Colonic mucosa (tissue), 4 donors: ENCODE results near the gene PNMA6E. TPM values are rescaled to one million over a fixed set of nuclear protein-coding genes. Genes with fewer than 3 reads are reported as not detected.

Experiments
- DNase-seq: peaks from one replicate; pipeline ENCODE4 v3.0.0-alpha.2; 2020
- H3K27ac ChIP-seq: fragments of 200-600 bp; one replicate; pipeline ENCODE4 v1.8.0; 2021
- H3K27me3 ChIP-seq: fragments of 200-600 bp; one replicate; pipeline ENCODE4 v1.8.0; 2021
- H3K36me3 ChIP-seq: fragments of 200-600 bp; one replicate; pipeline ENCODE4 v1.8.0; 2021
- H3K4me1 ChIP-seq: fragments of 200-600 bp; one replicate; pipeline ENCODE4 v1.8.0; 2021; ENCODE audit warnings: mild to moderate bottlenecking
- H3K4me3 ChIP-seq: fragments of 200-600 bp; one replicate; pipeline ENCODE4 v1.8.0; 2021
- H3K9ac ChIP-seq, 2 donors: one replicate each; pipeline ENCODE4 v1.7.0; 2013; ENCODE audit warnings: control low read depth in 2 of 2, low read depth in 2 of 2, low read length in 2 of 2
- H3K9me3 ChIP-seq: fragments of 200-600 bp; one replicate; pipeline ENCODE4 v1.8.0; 2021
- intact Hi-C: fragments of 100-400 bp; cut with DNase I; formaldehyde crosslinking; loops from one replicate; pipeline ENCODE4 v1.14.1; 2022
- total RNA-seq, 2 donors: library from RNA; stranded (reverse); fragmentation: NEBNext Ultra II Directional in 1 of 2; extraction: Animal tissue kit (Norgen Biotek cat#: 25700) in 1 of 2; gene quantifications; one replicate each; pipeline ENCODE4 v1.2.1, GENCODE V29; 2021
- TF ChIP-seq, protein P1 (sequence below): fragments of 200-600 bp; IDR thresholded peaks from one replicate; pipeline ENCODE4 v1.8.0; 2022; ENCODE audit warnings: antibody characterized with exemption, mild to moderate bottlenecking
- donor health status: healthy.
- donor health status: DM: no; HTN: no; CAD: no.
- donor health status: DM: no; HTN: no; CAD: no.

PNMA6E gene
- total RNA-seq, 2 donors from 2014 or later = not detected

DNA sequence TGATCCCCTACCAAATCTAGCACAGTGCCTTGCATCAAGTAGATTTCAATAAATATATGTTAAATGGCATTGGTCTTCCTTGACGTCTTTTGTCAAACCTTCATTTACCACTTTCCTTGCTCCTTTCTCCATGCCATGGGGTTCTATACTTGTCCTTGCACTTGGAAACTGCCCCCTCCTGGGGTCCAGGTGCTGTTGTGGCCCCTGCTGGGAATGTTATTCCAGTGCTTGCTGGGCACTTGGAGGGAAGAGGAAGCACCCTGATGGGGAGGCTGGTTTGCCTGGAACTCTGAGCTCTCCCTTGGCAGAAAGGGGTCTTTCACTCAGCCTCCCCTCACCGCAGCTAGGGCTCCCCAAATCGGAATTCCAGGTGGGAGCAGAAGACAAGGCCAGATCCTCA, 48.3 kb downstream of the PNMA6E start:
- TF ChIP-seq, protein P1, sequence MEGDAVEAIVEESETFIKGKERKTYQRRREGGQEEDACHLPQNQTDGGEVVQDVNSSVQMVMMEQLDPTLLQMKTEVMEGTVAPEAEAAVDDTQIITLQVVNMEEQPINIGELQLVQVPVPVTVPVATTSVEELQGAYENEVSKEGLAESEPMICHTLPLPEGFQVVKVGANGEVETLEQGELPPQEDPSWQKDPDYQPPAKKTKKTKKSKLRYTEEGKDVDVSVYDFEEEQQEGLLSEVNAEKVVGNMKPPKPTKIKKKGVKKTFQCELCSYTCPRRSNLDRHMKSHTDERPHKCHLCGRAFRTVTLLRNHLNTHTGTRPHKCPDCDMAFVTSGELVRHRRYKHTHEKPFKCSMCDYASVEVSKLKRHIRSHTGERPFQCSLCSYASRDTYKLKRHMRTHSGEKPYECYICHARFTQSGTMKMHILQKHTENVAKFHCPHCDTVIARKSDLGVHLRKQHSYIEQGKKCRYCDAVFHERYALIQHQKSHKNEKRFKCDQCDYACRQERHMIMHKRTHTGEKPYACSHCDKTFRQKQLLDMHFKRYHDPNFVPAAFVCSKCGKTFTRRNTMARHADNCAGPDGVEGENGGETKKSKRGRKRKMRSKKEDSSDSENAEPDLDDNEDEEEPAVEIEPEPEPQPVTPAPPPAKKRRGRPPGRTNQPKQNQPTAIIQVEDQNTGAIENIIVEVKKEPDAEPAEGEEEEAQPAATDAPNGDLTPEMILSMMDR = no peak
- intact Hi-C loops = no loop called here
- no peaks in the 10 kb centered on the region for H3K9me3 ChIP-seq

GRCh38 chrX:153351981-153352380, 49.2 kb downstream of the PNMA6E start:
- no peaks in the 10 kb centered on the region for H3K36me3 ChIP-seq
- no peak overlapping the region for H3K4me3 ChIP-seq
- no peak for DNase-seq
- no peaks in the 10 kb centered on the region for H3K4me1 ChIP-seq
- H3K9ac ChIP-seq = no peak overlapping the region
- TF ChIP-seq, protein P1 = no peak
- no peak overlapping the region for H3K27ac ChIP-seq
- intact Hi-C loops = no loop called here
- H3K9me3 ChIP-seq = no peaks in the 10 kb centered on the region
- no peaks in the 10 kb centered on the region for H3K27me3 ChIP-seq

More for the DNA sequence above, 48.3 kb downstream of the PNMA6E start:
- no peaks in the 10 kb centered on the region for H3K4me1 ChIP-seq
- H3K9ac ChIP-seq = no peak overlapping the region
- no peak for DNase-seq
- no peaks in the 10 kb centered on the region for H3K36me3 ChIP-seq
- H3K27ac ChIP-seq = no peak overlapping the region
- no peak overlapping the region for H3K4me3 ChIP-seq
- H3K27me3 ChIP-seq = no peaks in the 10 kb centered on the region

DNA sequence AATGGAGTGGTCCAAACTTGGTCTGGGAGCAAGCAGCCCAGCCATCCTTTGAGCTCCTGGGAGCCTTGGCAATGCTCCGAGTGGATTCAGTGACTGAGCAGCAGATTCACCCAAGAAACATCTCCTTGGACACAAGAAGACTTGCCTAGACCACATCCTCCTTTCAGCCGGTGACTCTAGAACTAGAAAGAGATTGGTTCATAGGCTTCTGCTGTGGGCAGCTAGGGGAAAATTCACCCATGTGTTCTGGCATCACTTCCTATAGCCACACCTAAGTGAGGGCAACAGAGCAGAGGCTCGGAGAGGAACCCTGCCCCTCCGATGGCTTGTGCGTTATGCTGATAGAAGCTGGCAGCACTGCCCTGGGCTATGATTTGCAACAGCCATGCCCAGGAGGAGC, 51.2 kb downstream of the PNMA6E start:
- Histone ChIP-seq H3K9ac (no peak overlapping the region), H3K4me1 (no peaks in the 10 kb centered on the region), H3K9me3 (no peaks in the 10 kb centered on the region), H3K27ac (no peak overlapping the region), H3K4me3 (no peak overlapping the region), H3K36me3 (no peaks in the 10 kb centered on the region), H3K27me3 (no peaks in the 10 kb centered on the region)
- TF ChIP-seq, protein P1 = no peak
- intact Hi-C loops = no loop called here
- DNase-seq = no peak

GRCh38 chrX:153348421-153348820, 52.7 kb downstream of the PNMA6E start:
- DNase-seq = no peak
- TF ChIP-seq, protein P1 = no peak
- Histone ChIP-seq H3K9ac (no peak overlapping the region), H3K9me3 (no peaks in the 10 kb centered on the region), H3K36me3 (no peaks in the 10 kb centered on the region), H3K27ac (no peak overlapping the region), H3K4me3 (no peak overlapping the region), H3K27me3 (no peaks in the 10 kb centered on the region), H3K4me1 (no peaks in the 10 kb centered on the region)
- intact Hi-C loops = no loop called here

GRCh38 chrX:153347530-153347929, 53.6 kb downstream of the PNMA6E start:
- no peaks in the 10 kb centered on the region for H3K9me3 ChIP-seq
- intact Hi-C loops = no loop called here
- TF ChIP-seq, protein P1 = no peak
- H3K9ac ChIP-seq = no peak overlapping the region
- H3K36me3 ChIP-seq = no peaks in the 10 kb centered on the region
- DNase-seq = no peak
- H3K27ac ChIP-seq = no peak overlapping the region
- H3K27me3 ChIP-seq = no peaks in the 10 kb centered on the region
- H3K4me1 ChIP-seq = no peaks in the 10 kb centered on the region
- no peak overlapping the region for H3K4me3 ChIP-seq

Other genes with a start within 250 kb of the PNMA6E start
- gene MAGEA1, start 222.1 kb downstream of the PNMA6E start, total RNA-seq = not detected
- not detected for gene PNMA6F, start 79.6 kb downstream of the PNMA6E start, total RNA-seq
- 1 to 10 TPM; 5.4 to 5.8 TPM for gene ZNF275, start 67.2 kb downstream of the PNMA6E start, total RNA-seq
- under 1 TPM; 0.10 to 0.29 TPM for gene ZFP92, start 10.1 kb upstream of the PNMA6E start, total RNA-seq
- gene TREX2, start 44.7 kb upstream of the PNMA6E start, total RNA-seq = 1 to 10 TPM in 1 of 2 donors, not detected in 1; 1.2 TPM
- 10 to 100 TPM; 18.9 to 47.8 TPM for gene HAUS7, start 69.2 kb upstream of the PNMA6E start, total RNA-seq
- gene BGN, start 93.6 kb upstream of the PNMA6E start, total RNA-seq = 10 to 100 TPM in 1 of 2 donors, 1 to 10 TPM in 1; 6.0 to 11.4 TPM
- under 1 TPM in 1 of 2 donors, not detected in 1; 0.24 TPM for gene ATP2B3, start 116.3 kb upstream of the PNMA6E start, total RNA-seq
- gene CCNQ, start 197.8 kb upstream of the PNMA6E start, total RNA-seq = 10 to 100 TPM; 16.3 to 24.0 TPM
- gene DUSP9, start 245.9 kb upstream of the PNMA6E start, total RNA-seq = under 1 TPM in 1 of 2 donors, not detected in 1; 0.49 TPM